Mucosa of descending colon (tissue), 3 donors: ENCODE data around the gene ADAM22. TPM values are rescaled to one million over a fixed set of nuclear protein-coding genes. Genes with fewer than 3 reads are reported as not detected.

Source experiments
- ATAC-seq: fragments of 200-7000 bp; cut with Tn5 transposase; one replicate; pipeline ENCODE4 v1.9.1; 2020; ENCODE audit warnings: mild to moderate bottlenecking, moderate library complexity
- DNase-seq, 3 donors: peaks; one replicate each; pipeline ENCODE4 v3.0.0-alpha.2; 2020
- H3K36me3 ChIP-seq: fragments of 200-600 bp; one replicate; pipeline ENCODE4 v1.8.0; 2021; ENCODE audit warnings: low read depth, mild to moderate bottlenecking
- H3K4me1 ChIP-seq: fragments of 200-600 bp; one replicate; pipeline ENCODE4 v1.8.0; 2021; ENCODE audit warnings: low read depth, mild to moderate bottlenecking
- H3K4me3 ChIP-seq: fragments of 200-600 bp; one replicate; pipeline ENCODE4 v1.8.0; 2021; ENCODE audit warnings: mild to moderate bottlenecking
- H3K9me3 ChIP-seq: fragments of 200-600 bp; one replicate; pipeline ENCODE4 v1.8.0; 2021; ENCODE audit warnings: mild to moderate bottlenecking
- intact Hi-C, 2 donors: fragments of 100-400 bp; cut with DNase I in 1 of 2; cut with micrococcal nuclease in 1 of 2; formaldehyde crosslinking; loops; one replicate each; pipeline versions ENCODE4 v1.11.0 to v1.11.1; 2022; cut with DNase I, micrococcal nuclease
- total RNA-seq, 3 donors: library from RNA; stranded (reverse); fragmentation: NEBNext Ultra II Directional in 2 of 3; extraction: Animal tissue kit (Norgen Biotek cat#: 25700) in 2 of 3; gene quantifications; one replicate each; pipeline versions ENCODE4 v1.2.1 to v1.2.4, GENCODE V29; 2021 to 2023
- TF ChIP-seq, protein P1 (sequence below): fragments of 200-600 bp; IDR thresholded peaks from one replicate; pipeline ENCODE4 v1.8.0; 2022; ENCODE audit warnings: antibody characterized with exemption, mild to moderate bottlenecking
- donor health status: DM: no; HTN: no; CAD: no; lungs with moderate emphysema.
- donor health status: DM: no; HTN: no; CAD: no.
- donor health status: DM: no; HTN: yes; CAD: no.

The ADAM22 gene
- total RNA-seq, 3 donors from 2014 or later = 1.8 to 4.6 (median 3.7) TPM

DNA sequence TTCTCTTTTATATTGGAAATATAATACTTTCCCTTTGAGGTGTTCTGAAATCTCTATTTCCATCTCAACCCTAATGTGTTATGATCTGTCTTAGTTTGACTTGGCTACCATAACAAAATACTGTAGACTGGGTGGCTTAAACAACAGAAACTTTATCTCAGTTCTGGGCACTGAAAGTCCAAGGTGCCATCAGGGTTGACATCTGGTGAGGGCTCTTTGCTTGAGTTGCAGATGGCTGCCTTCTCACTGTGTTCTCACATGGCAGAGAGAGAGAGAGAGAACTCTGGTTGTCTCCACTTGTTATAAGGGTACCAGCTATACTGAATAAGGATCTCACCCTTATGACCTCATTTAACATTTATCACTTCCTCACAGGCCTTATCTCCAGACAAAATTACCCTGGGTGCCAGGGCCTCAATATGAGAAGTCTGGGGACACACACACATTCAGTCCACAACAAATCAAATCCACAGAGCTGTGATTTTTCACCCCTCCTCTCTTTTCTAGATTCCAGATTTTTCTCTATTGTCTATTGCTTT lies 181.3 kb downstream of the ADAM22 start:
- DNase-seq (no peak), ATAC-seq (peak; percentile 25)
- TF ChIP-seq, protein P1, sequence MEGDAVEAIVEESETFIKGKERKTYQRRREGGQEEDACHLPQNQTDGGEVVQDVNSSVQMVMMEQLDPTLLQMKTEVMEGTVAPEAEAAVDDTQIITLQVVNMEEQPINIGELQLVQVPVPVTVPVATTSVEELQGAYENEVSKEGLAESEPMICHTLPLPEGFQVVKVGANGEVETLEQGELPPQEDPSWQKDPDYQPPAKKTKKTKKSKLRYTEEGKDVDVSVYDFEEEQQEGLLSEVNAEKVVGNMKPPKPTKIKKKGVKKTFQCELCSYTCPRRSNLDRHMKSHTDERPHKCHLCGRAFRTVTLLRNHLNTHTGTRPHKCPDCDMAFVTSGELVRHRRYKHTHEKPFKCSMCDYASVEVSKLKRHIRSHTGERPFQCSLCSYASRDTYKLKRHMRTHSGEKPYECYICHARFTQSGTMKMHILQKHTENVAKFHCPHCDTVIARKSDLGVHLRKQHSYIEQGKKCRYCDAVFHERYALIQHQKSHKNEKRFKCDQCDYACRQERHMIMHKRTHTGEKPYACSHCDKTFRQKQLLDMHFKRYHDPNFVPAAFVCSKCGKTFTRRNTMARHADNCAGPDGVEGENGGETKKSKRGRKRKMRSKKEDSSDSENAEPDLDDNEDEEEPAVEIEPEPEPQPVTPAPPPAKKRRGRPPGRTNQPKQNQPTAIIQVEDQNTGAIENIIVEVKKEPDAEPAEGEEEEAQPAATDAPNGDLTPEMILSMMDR = no peak
- no peaks in the 10 kb centered on the region for H3K9me3 ChIP-seq
- no peak overlapping the region for H3K4me3 ChIP-seq
- H3K36me3 ChIP-seq = no peaks in the 10 kb centered on the region
- no peaks in the 10 kb centered on the region for H3K4me1 ChIP-seq
- intact Hi-C loops = no loop called here

DNA sequence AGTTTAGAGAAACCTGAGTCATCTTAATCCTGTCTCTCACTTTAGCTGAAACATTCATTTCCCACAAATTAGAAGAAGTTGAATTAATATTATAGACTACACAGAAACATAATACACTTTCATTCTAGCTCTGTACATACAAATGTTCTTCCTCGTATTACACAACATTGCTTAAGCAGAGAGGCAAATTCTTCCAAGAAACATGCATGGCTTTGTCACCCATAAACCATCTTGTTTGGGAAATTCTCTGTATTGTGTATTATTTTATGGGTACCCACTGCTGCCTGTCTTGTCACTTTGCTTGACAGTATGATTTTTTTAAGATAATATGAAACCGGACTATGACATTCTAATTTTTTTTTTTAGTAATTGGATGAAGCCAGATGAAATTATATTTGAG lies 181.8 kb downstream of the ADAM22 start:
- Histone ChIP-seq H3K36me3 (no peaks in the 10 kb centered on the region), H3K4me3 (no peak overlapping the region), H3K4me1 (no peaks in the 10 kb centered on the region), H3K9me3 (no peaks in the 10 kb centered on the region)
- no peak for ATAC-seq
- TF ChIP-seq, protein P1 = no peak
- intact Hi-C loops = no loop called here
- DNase-seq = no peak

DNA sequence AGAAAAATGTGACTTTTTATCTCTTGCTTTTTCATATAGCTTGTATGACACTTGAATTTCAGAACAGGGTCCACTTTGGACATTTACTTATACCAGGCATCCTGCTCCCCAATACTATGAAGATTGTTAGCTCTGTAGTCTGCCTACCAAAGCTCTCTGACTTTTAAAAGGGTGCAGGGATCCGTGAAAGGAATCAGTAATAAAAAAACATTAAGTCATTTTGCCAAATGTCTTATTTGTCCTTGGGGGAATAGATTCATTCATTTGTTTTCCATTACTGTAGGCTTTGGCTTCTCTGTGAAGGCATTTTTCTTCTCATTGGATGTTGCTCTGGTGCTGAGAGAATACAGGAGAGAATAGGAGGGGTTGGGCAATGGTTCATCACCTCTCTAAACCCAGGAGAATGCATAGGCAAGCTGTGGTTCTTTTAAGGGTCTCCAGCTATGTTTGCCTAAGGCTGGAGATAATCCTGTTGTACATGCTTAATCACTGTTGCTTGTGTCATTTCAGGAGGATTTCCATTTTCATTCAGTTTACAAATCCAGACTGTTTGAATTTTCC lies 182.3 kb downstream of the ADAM22 start:
- no peaks in the 10 kb centered on the region for H3K4me1 ChIP-seq
- DNase-seq = no peak
- no peaks in the 10 kb centered on the region for H3K36me3 ChIP-seq
- intact Hi-C loops = no loop called here
- TF ChIP-seq, protein P1 = no peak
- H3K4me3 ChIP-seq = no peak overlapping the region
- no peaks in the 10 kb centered on the region for H3K9me3 ChIP-seq
- no peak for ATAC-seq

DNA sequence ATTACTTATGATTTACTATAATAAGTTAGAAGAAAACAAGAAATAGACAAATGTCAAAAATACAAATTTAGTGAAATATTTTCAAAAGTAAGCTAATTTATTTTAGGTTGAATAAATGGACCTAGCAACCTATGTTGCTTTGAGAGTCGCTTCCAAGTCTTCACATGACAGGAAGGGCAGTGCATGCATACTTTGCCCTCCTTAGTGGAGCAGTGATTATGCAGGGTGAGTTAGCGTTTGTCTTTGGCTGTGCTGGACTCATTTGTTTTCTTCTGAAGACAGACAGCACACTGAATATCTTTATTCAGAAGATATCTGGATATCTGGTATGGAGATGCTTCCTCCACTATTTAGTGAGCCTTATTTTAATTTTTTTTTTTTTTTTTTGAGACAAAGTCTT lies 183.3 kb downstream of the ADAM22 start:
- ATAC-seq = no peak
- TF ChIP-seq, protein P1 = no peak
- Histone ChIP-seq H3K4me1 (no peaks in the 10 kb centered on the region), H3K36me3 (no peaks in the 10 kb centered on the region), H3K9me3 (no peaks in the 10 kb centered on the region), H3K4me3 (no peak overlapping the region)
- no peak for DNase-seq
- intact Hi-C loops = no loop called here

DNA sequence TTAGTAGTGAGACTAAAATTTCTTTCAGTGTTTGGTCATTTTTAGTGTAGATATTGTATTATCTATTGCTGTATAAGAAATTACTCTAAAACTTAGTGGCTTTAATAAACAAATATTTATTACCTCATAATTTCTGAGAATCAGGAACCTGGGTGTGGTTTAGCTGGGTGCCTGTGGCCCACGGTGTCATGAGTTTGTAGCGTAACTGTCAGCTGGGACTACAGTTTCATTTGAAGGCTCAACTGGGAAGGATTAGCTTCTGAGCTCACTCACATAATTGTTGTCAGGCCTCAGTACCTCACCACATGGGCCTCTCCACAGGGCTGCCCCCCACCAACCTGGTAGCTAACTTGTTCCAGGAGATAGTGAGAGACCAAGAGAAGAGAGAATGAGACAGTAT lies 187.3 kb downstream of the ADAM22 start:
- intact Hi-C loops = no loop called here
- H3K36me3 ChIP-seq = no peaks in the 10 kb centered on the region
- TF ChIP-seq, protein P1 = no peak
- H3K4me1 ChIP-seq = no peaks in the 10 kb centered on the region
- DNase-seq (no peak), ATAC-seq (no peak)
- no peak overlapping the region for H3K4me3 ChIP-seq
- no peaks in the 10 kb centered on the region for H3K9me3 ChIP-seq
